Upper lobe of left lung (tissue), 6 donors: ENCODE data around the gene ANP32D. TPM values are rescaled to one million over a fixed set of nuclear protein-coding genes. Genes with fewer than 3 reads are reported as not detected.
"Not testable (repeated sequence)": the region's sequence is repeated elsewhere in the genome, so short reads cannot be mapped to it uniquely, and the experiment has no call there.

Experiments used
- ATAC-seq, 2 donors: fragments of 200-7000 bp; cut with Tn5 transposase; one replicate each; pipeline ENCODE4 v1.9.1; 2022; ENCODE audit warnings: mild to moderate bottlenecking in 2 of 2, moderate library complexity in 2 of 2; ENCODE audit not compliant: low FRiP score in 2 of 2
- DNase-seq, 2 donors: peaks; one replicate each; pipeline ENCODE4 v3.0.0-alpha.2; 2019 to 2020
- H3K27ac ChIP-seq, 4 donors: fragments of 200-600 bp; sonication (generic); one replicate each; pipeline ENCODE4 v1.5.1; 2016 to 2019
- H3K27me3 ChIP-seq, 4 donors: fragments of 200-600 bp; sonication (generic); one replicate each; pipeline ENCODE4 v1.5.1; 2017 to 2019
- H3K36me3 ChIP-seq, 4 donors: fragments of 200-600 bp; sonication (generic); one replicate each; pipeline ENCODE4 v1.5.1; 2016 to 2019
- H3K4me1 ChIP-seq, 4 donors: fragments of 200-600 bp; sonication (generic); one replicate each; pipeline ENCODE4 v1.5.1; 2018 to 2019
- H3K4me3 ChIP-seq, 4 donors: fragments of 200-600 bp; sonication (generic); one replicate each; pipeline ENCODE4 v1.5.1; 2017 to 2019; ENCODE audit warnings: mild to moderate bottlenecking in 2 of 4, moderate library complexity in 1 of 4
- H3K9me3 ChIP-seq, 4 donors: fragments of 200-600 bp; sonication (generic); one replicate each; pipeline ENCODE4 v1.5.1; 2018 to 2019
- EP300 ChIP-seq, 4 donors: sonication (generic); formaldehyde crosslinking; IDR thresholded peaks; one replicate each; pipeline ENCODE4 v1.5.1; 2017; ENCODE audit warnings: antibody characterized with exemption in 4 of 4, control low read depth in 2 of 4
- POLR2A ChIP-seq, 4 donors: fragments of 450-650 bp; IDR thresholded peaks; one replicate each; pipeline ENCODE4 v1.5.1; 2016 to 2017; ENCODE audit warnings: antibody characterized with exemption in 4 of 4, mild to moderate bottlenecking in 2 of 4
- POLR2AphosphoS5 ChIP-seq, 2 donors: sonication (generic); formaldehyde crosslinking; IDR thresholded peaks; one replicate each; pipeline ENCODE4 v1.5.1; 2017; ENCODE audit warnings: antibody characterized with exemption in 2 of 2
- WGBS, 2 donors: methylation state at CpG; one replicate each; pipeline ENCODE4 v1.1.5; 2017 to 2018; 5-methylcytosine and 5-hydroxymethylcytosine counted together
- total RNA-seq, 6 donors: library from RNA; depleted of rRNA in 4 of 6; stranded (reverse); fragments of >200 nt in 4 of 6; gene quantifications; one replicate each; pipeline versions ENCODE4 v1.1.0 to v1.2.1, GENCODE V29; 2016 to 2021
- TF ChIP-seq, protein P1 (sequence below), 6 experiments: fragments of 450-650 bp in 4 of 6; fragments of 200-600 bp in 2 of 6; sonication (generic) in 2 of 6; IDR thresholded peaks; one replicate each; pipeline ENCODE4 v1.5.1; 2016 to 2019; ENCODE audit warnings: antibody characterized with exemption in 6 of 6
- donor health status: DM: no; HTN: no; CAD: no; lungs with moderate emphysema.
- donor health status: DM: no; HTN: yes; CAD: no; lungs with severe emphysema.

ANP32D gene
- total RNA-seq, 6 donors from 2014 or later = 0.37 to 3.1 (median 2.1) TPM; not detected in 3

GRCh38 chr12:48514728-48515127, 42.4 kb downstream of the ANP32D start:
- DNase-seq (no peak), ATAC-seq (no peak)
- Histone ChIP-seq H3K9me3 (peaks cover 0 to 1% (median 0%) of the 10 kb centered on the region in 4 donors), H3K27ac (no peak overlapping the region), H3K36me3 (no peaks in the 10 kb centered on the region), H3K27me3 (no peaks in the 10 kb centered on the region), H3K4me3 (no peak overlapping the region), H3K4me1 (no peaks in the 10 kb centered on the region)
- 85% methylated on average over 1 of the region's 1 CpG for WGBS, 2 donors
- TF ChIP-seq, protein P1, sequence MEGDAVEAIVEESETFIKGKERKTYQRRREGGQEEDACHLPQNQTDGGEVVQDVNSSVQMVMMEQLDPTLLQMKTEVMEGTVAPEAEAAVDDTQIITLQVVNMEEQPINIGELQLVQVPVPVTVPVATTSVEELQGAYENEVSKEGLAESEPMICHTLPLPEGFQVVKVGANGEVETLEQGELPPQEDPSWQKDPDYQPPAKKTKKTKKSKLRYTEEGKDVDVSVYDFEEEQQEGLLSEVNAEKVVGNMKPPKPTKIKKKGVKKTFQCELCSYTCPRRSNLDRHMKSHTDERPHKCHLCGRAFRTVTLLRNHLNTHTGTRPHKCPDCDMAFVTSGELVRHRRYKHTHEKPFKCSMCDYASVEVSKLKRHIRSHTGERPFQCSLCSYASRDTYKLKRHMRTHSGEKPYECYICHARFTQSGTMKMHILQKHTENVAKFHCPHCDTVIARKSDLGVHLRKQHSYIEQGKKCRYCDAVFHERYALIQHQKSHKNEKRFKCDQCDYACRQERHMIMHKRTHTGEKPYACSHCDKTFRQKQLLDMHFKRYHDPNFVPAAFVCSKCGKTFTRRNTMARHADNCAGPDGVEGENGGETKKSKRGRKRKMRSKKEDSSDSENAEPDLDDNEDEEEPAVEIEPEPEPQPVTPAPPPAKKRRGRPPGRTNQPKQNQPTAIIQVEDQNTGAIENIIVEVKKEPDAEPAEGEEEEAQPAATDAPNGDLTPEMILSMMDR (IDR thresholded peaks at IDR 0.05) = no peak
- TF ChIP-seq EP300 (IDR thresholded peaks at IDR 0.05) = no peak
- no peak for TF ChIP-seq POLR2A (IDR thresholded peaks at IDR 0.05)
- TF ChIP-seq POLR2AphosphoS5 (IDR thresholded peaks at IDR 0.05) = no peak

DNA sequence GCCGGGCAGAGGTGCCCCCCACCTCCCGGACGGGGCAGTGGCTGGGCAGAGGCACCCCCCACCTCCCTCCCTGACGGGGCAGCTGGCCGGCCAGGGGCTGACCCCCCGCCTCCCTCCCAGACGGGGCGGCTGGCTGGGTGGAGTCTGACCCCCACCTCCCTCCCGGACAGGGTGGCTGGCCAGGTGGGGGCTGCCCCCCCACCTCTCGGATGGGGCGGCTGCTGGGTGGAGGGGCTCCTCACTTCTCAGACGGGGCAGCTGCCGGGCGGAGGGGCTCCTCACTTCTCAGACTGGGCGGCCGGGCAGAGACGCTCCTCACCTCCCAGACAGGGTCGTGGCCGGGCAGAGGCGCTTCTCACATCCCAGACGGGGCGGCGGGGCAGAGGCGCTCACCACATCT, 48.0 kb downstream of the ANP32D start:
- H3K4me1 ChIP-seq, H3K9me3 ChIP-seq, H3K36me3 ChIP-seq, ATAC-seq, H3K4me3 ChIP-seq, H3K27me3 ChIP-seq, H3K27ac ChIP-seq: not testable (repeated sequence)
- WGBS, 2 donors = 94% methylated on average over 3 to 16 of the region's 24 CpGs
- peak in 1 of 2 donors; percentile 71 for DNase-seq

Other genes with a start within 250 kb of the ANP32D start
- gene ZNF641, start 121.6 kb upstream of the ANP32D start, total RNA-seq = 10 to 100 TPM; 16.8 to 60.8 (median 24.6) TPM
- gene C12orf54, start 9.9 kb downstream of the ANP32D start, total RNA-seq = under 1 TPM in 1 of 6 donors, not detected in 5; 0.64 TPM
- not detected for gene OR8S1, start 53.1 kb downstream of the ANP32D start, total RNA-seq
- not detected for gene LALBA, start 97.5 kb downstream of the ANP32D start, total RNA-seq
- gene KANSL2, start 209.7 kb downstream of the ANP32D start, total RNA-seq = 10 to 100 TPM; 13.2 to 60.5 (median 26.3) TPM
- 10 to 100 TPM; 11.9 to 39.8 (median 26.6) TPM for gene CCNT1, start 244.1 kb downstream of the ANP32D start, total RNA-seq